IPS-11a (cell line): ENCODE measurements around the gene ROBO2.

Experiments used
- H3K4me3 ChIP-seq: one replicate; pipeline ENCODE4 v1.5.1; 2013; ENCODE audit warnings: low read depth, low read length, control low read depth

The ROBO2 gene

DNA sequence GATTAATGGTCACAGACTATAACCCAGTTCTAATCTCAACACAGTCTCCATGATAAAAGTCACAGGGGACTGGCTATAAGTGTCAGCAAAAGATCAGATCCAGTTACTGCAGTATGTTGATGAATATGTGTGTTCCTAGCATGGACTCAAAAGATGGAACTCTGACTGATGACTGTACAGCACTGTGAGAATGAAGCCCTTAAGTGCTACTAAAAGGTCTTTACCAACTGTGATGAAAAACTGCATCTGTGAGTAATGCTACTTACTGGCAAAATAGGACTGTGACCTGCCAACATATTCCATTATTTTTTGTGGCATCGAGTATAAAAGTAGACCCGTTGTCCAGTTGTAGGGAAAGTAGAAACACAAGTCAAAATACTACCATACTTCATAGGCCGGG lies 284.2 kb downstream of the ROBO2 start:
- no peak overlapping the region for H3K4me3 ChIP-seq

GRCh38 chr3:77325280-77325679 lies 285.4 kb downstream of the ROBO2 start:
- no peak overlapping the region for H3K4me3 ChIP-seq

- H3K4me3 ChIP-seq = no peak overlapping the region
These were observed 285.8 kb downstream of the ROBO2 start for GRCh38 chr3:77325702-77326101.

- H3K4me3 ChIP-seq = no peak overlapping the region
These were observed 286.7 kb downstream of the ROBO2 start for GRCh38 chr3:77326586-77326985.

GRCh38 chr3:77328690-77329089 lies 288.8 kb downstream of the ROBO2 start:
- H3K4me3 ChIP-seq = no peak overlapping the region

DNA sequence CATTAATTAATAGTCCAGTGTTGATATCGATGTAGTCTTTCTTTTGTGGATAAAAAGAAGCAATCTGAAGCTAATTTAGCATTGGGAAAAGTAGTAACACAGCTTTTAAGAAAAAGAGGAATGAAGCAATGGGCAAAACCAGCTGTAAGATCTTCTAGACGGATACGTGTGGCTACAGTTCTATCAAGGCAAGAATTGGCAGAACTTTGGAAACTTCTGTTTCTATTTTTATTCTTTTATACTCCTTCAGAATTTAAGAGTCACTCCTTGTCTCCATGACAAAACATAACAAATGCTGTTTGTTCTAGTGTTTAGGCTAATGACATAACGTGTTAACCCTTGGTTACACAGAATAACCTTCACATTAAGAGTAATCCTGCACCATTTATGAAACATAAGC lies 289.2 kb downstream of the ROBO2 start:
- H3K4me3 ChIP-seq = no peak overlapping the region

DNA sequence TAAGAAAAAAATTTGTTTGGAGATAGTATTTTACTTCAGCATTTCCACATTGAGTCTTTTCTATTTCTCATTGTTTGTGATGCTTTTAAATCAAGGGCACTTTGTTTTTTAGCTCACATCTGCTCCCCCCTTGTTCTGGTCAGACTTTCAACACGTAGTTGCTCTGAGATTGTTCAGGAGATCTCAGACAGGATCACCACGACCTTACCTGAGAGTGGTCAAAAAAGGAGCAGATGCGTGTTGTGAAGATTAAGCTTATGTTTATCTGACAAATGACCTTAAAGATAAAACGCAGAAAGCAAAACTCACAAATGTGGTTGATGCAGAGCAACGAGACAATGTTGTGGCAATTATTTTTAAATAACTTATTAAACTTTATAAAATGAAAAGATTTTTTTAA lies 298.3 kb downstream of the ROBO2 start:
- no peak overlapping the region for H3K4me3 ChIP-seq

GRCh38 chr3:77342027-77342426 lies 302.1 kb downstream of the ROBO2 start:
- no peak overlapping the region for H3K4me3 ChIP-seq

- H3K4me3 ChIP-seq = no peak overlapping the region
These were observed 302.8 kb downstream of the ROBO2 start for GRCh38 chr3:77342688-77343087.

- no peak overlapping the region for H3K4me3 ChIP-seq
These were observed 305.1 kb downstream of the ROBO2 start for GRCh38 chr3:77345009-77345408.

- no peak overlapping the region for H3K4me3 ChIP-seq
These were observed 308.5 kb downstream of the ROBO2 start for GRCh38 chr3:77348244-77348855.

- no peak overlapping the region for H3K4me3 ChIP-seq
These were observed 315.1 kb downstream of the ROBO2 start for GRCh38 chr3:77354958-77355357.

DNA sequence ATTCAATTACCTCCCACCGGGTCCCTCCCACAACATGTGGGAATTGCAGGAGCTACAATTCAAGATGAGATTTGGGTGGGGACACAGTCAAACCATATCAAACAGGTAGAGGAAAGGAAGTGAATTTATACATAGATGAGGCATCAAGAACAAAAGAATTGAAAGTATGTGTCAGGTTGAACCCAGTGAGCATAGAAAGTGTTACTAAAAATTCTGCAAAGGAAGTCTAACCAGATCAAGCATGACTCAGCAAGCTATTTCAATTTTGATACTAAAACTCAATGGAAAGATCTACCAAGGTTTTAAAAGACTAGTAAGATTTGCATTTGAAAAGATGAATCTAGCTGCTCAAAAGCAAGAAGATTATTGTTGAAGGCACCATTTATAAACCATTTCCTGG lies 323.0 kb downstream of the ROBO2 start:
- H3K4me3 ChIP-seq = no peak overlapping the region

DNA sequence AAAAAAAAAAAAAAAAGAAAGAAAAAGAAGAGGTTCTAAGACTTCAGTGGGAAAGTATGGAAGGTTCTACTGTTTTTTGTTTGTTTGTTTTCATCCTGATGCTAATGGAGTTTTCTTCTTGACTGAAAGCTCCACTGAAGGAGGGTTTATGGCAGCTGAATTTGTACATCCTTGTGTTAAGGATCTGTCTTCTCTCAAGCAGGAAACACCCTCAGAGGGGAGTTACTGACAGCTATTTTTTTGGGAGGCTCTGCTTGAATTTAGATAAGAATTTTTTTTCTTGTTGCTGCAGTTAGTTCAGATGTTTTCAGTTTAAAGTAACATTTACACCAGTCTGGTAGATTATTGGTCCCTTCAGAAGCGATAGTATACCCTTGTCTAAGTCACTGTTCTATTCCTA lies 325.3 kb downstream of the ROBO2 start:
- H3K4me3 ChIP-seq = no peak overlapping the region

DNA sequence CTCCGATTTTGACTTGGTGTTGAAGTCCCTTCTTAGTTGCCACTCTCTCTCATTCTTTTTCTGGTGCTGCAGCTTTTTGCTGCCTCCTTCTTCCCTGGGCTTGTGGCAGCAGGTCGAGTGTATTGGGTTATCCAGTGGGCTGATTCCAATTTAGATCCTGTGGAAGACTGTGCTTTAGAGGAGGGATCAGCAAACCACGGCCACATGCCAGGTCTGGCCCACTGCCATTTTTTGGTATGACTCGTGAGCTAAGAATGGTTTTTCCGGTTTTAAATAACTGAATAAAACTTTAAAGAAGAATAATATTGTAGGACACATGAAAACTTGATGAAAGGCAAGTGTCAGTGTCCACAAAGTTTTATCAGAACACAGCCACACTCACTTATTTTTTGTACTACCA lies 330.5 kb downstream of the ROBO2 start:
- no peak overlapping the region for H3K4me3 ChIP-seq

GRCh38 chr3:77372018-77372417 lies 332.1 kb downstream of the ROBO2 start:
- H3K4me3 ChIP-seq = no peak overlapping the region

DNA sequence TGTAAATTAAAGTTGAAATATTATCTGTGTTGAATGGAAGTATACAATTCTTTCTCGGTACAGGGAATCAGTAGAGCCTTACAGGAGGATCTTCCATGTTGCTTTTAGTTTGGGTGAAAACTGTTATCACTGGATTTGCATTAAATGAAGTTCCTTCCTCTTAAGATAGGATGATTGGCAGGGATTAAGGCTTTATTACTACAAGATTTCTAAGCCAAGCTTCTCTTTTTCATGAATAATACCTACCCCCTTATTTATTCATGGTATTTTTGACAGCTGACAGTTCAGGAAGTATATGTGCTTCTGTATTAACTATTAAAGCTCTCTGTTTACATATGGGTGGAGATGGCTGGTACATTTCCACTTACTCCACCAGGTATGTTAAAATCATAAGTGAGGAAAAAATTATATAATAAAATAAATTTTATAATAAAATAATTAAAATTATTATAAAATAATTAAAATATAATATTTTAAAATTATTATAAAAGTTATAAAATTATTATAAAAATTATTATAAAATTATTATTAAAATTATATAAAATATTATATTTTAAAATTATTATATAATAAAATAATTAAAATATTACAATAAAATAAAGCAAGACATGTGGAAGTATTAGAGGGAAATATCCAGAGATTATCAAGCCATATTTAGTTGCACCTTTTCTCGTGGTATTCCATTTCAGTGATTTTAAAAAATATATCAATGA lies 332.9 kb downstream of the ROBO2 start:
- no peak overlapping the region for H3K4me3 ChIP-seq

GRCh38 chr3:77373619-77374018 lies 333.7 kb downstream of the ROBO2 start:
- no peak overlapping the region for H3K4me3 ChIP-seq

- no peak overlapping the region for H3K4me3 ChIP-seq
These were observed 336.6 kb downstream of the ROBO2 start for GRCh38 chr3:77376511-77376910.

DNA sequence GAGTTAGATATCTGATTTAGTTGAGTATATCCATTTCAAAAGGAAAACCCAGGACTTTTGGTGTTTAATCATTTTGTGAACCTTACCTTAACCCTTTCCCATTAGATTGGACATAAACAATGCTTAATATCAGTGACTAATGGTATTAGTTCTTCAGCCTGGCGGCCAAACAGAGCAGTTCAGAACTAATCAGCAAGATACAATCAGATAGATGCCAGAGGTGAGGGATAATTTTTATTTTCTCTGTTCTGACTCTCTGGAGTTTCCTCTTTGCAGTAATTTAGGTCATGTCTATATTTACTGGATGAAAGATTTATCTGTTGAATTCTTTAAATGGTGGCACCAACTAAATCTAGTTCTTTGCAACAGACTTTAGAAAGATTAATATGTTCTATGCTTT lies 337.8 kb downstream of the ROBO2 start:
- no peak overlapping the region for H3K4me3 ChIP-seq

- no peak overlapping the region for H3K4me3 ChIP-seq
These were observed 340.2 kb downstream of the ROBO2 start for GRCh38 chr3:77380136-77380535.

DNA sequence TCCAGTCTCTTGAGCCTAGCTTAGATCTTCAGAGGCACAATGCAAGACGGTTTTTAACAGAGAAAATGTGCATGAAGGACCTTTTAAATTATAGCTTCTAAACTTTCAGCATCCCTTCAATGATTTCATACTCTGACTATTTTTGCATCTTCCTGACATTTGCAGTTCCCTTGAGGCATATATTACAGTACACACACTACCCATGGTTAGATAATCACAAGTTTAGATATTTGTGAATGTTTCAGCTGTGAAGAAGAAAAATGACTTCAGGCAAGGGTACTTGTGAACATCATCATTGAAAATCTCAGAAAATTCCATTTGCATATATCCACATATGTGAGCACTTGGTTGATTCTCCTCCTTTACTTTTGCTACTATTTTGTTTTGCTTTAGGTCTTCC lies 341.5 kb downstream of the ROBO2 start:
- no peak overlapping the region for H3K4me3 ChIP-seq

GRCh38 chr3:77392181-77392580 lies 352.3 kb downstream of the ROBO2 start:
- no peak overlapping the region for H3K4me3 ChIP-seq
